NCI-H510A treated with DMSO at 0.1 percent for 48 hours (cell line): ENCODE data around the gene NEO1.

ENCODE experiments used
- DNase-seq: peaks from one replicate; lab custom pipeline; 2025; lab: John Stamatoyannopoulos, UW

Gene NEO1

DNA sequence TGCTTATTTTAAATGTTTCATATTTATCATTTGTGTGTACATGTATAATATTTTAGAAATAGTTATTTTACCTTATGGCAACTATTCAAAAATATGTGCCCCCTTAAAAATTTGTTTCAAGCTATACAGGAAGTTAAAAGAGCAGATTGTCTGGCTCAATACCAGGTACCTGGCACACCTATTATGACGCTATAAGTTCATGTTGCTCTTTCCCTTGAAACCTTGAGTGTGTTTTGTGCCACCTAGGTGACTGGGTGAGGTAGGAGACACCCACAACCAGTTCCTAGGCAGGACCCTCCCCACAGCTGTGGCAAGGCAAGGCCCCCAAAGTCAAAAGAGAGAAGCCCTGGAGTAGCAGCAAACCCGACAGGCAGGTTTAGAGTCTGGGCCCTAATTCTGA lies 20.6 kb upstream of the NEO1 start:
- no peak for DNase-seq

DNA sequence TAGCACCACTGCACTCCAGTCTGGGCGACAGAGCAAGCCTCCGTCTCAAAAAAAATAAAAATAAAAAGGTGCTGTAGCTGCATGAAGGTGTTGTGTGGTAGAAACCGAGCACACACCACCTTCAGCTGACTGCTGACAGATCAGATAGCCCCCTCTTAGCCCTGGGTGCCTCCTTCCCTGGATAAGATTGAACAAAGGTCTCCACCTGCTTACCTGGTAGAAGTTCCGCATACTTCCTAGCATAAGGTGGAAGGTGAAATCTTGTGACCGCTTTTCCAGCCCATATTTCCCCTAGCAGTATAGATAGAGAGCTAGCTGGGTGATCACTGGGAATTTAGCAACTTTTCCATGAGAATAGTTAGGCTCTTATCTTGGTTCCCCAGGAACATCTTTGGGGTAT lies 18.7 kb upstream of the NEO1 start:
- DNase-seq, result no peak

DNA sequence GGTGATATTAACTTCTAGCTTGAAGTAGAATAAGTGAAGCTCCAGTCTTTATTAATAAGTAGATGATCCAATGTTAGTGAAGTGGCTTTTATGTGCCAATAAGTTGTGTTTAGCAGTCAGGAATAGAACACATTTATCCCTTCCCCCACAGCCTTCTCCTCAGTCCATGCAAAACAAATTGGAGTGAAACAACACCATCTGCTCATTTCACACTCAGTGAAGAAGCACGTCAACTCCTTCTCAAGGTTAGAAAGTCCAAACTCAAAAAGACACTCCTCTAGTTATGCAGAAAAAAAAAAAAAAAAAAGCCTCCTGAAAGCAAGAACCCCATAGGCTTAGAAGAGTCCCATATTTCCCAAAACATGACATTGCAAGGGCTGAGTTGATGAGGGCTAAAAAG lies 18.0 kb upstream of the NEO1 start:
- DNase-seq, result no peak

DNA sequence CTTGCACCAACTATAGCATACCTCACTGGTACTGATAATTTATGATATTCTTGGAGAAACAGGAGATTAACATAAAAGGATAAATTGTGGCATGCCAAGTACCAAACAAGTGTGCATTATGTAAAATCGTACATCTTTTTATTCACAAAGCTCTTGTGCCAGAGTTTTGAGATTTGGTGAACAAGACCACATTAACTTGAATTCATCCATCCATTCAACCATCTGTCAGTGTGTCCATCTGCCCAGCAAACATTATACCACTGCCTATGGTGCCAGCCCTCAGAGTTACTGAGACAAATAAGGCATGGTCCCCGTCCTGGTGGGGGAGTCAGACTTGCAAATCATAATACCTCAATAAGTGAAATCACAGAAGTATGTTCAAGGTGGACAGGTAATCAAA lies 17.0 kb upstream of the NEO1 start:
- no peak for DNase-seq

DNA sequence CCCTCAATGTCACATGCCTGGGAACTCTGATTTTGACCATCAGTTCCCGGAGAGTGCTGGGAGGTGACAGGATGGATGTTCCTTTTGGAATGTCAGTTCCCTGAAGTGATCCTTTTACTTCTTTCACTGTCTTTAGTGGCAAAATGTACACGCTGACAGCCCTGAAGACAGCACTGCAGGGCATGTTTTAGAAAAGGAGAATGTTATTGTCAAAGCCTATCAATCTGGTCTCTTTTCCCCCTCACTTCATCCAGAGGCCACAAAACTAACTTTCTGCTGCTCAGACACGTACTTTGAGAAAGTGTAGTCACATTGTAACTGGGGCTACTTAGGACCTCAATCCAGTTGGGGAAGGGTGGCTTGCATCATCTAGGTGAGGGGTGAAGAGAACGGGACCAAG lies 14.0 kb upstream of the NEO1 start:
- no peak for DNase-seq

DNA sequence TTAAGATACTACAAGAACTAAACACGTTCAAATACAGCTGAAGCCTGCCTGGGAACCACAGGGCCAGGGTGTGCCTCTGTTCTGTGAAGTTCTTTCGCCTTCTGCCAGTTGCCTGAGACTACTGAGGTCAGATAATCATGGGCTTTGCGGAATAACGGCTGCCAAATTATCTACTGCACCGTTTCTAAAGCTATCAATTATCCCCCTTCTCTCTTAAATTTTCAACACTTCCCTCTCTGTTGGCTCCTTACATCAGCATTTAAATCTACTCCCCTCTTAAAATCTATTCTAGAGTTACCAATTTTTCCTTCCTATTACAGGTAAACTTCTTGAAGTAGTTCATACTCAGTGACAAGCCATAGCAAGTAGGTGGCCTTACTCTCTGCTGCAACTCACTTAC lies 6.2 kb upstream of the NEO1 start:
- DNase-seq, result no peak

DNA sequence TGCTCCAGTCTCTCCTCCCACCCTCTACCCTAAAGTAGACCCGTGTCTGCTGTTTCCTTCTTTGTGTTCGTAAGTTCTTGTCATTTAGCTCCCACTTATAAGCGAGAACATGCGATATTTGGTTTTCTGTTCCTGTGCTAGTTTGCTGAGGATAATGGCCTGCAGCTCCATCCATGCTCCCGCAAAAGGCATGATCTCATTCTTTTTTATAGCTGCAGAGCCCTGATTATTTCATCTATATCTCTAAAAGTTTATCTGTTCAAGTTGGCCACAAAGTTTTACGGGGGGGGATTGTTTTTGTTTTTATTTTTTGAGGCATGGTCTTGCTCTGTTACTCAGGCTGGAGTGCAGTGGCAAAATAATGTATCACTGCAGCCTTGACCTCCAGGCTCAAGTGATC lies 4.4 kb upstream of the NEO1 start:
- DNase-seq, result no peak

DNA sequence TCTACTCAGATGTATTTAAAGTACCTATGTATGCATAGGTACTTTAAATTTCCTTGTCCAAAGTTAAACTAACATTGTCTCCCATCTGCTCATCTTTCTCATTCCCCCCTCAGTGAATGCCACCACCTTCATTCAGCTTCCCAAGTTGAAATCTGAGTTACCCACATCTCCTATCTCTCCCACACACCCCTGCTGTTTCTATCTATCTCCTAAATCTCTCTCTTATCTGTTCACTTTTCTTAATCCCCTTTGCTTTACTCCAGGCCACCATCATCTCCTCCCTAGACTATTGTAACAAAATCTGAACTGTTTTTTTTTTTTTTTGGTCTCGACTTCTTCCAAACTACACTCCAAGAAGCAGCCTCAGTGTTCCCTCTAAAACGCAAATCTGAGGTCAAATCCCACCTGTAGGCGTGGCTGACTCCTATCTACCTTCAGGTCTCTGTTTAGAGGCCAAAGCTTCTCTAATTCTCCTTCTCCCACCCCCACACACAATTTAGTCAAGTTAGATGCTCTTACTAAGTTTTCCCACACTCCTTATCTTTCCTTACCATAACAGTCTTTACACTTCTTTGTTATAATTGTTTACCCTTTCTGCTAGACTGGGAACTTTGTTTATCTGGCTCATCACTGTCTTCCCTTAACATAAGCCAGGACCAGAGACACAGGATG lies 3.5 kb upstream of the NEO1 start:
- no peak for DNase-seq

DNA sequence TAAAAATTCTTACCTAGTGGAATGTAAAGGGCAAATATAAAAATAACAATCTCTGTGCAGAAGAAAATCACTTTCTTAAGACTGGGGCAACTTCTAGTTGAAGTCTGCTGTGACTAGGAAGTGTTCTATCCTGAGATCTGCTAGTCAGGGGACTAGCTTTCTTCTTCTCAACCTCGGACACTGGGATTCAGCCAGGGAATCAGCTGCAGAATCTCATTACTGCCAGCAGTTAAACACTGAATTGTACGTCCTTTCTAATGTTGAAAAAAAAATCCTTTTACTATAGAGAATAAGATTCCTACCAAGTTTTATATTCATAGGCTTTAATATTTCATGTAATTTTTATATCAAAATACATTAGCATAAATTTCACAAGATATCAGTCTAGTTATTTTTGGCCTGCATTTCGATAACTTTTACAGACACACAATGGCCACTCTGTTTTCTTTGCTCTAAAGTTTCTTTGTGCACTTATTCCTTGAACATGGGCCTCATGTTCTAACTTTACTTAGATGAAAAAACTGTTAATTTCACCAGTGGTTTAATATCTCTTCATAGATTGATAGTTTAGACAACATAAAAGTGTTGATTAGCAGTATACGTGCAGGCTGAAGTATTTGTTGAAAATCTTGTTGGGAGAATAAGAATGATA lies 2.6 kb upstream of the NEO1 start:
- no peak for DNase-seq

DNA sequence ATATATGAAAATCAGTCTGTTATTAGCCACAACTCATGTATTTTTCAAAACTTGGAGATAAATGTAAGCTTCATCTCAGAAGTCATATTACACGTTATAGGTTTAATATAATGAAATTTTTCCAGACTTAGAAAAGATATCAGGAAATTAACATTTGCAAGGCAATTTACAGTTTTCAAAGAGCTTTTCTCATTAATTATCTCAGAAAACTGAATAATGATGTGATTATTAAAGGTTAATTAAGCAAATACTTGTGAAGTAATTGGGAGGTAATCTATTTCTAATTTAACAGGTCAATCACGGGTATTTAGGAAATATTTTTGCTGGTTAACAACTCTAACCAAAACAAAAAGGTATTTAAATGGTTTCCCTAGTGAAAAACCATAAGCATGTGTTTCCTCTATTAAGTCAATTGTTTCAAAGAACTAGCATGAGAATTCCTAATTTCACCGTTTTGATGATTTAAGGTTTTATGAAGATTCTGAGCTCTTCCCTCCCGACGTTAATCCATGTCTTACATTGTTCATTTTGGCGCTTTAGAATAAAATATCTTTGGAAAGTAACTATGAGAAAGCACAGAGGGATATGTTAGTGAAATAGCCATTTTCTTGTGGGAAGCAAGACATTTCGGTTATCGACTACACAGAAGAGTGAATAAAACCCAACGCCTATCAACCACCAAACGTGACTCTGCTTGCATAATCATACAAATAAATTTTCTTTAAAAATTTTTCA lies 1.5 kb upstream of the NEO1 start:
- DNase-seq, result no peak

DNA sequence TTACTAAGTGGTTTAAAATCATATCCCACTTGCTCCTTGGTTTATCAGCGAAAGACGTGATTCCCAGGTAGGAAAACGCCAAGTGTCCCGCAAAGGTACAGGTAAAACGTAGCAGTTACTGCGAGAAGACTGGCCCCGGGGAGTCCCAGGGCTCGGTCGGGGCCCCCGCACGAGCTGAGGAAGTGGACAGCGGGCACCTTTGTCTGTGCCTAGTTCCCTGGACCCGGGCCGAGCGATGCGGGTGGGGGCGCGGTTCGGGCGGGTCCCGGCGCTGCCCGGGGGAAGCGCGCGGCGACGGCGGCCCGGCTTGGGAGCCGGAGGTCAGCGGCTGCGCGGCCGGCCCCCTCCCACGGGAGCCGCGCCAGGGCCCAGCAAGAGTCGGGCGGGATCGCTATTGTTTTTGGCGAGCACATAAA lies 864 bp upstream of the NEO1 start:
- peak; percentile 6 for DNase-seq

DNA sequence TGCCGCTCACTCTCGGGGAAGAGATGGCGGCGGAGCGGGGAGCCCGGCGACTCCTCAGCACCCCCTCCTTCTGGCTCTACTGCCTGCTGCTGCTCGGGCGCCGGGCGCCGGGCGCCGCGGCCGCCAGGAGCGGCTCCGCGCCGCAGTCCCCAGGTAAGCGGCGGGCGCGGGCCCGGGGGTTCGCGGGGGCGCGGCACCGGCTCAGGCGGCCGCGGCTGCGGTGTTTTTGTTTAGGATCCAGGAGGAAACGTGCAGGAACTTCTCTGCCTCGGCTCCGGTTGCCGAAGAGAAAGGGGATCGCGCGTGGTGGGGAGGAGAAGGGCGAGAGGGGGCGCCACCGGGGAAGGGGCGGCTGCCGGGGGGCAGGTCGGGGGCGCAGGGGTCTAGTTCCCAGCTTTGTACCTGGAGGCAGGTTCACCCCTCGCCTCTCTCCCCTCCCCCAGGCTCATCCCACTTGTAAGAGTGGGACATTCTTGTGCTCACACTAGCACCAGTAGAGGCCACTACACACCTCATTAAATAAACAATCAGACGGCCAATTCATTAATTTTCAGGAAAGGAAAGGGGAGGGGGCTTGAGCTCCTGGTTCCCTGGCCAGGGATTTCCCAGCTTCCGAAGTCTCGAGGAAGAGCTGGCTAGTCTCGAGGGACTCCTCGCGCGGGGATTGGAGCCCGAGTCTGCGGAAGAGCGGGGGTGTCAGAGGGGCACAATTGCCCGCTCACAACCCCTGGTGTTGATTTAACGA lies 562 bp downstream of the NEO1 start:
- DNase-seq, result peak; percentile 20

DNA sequence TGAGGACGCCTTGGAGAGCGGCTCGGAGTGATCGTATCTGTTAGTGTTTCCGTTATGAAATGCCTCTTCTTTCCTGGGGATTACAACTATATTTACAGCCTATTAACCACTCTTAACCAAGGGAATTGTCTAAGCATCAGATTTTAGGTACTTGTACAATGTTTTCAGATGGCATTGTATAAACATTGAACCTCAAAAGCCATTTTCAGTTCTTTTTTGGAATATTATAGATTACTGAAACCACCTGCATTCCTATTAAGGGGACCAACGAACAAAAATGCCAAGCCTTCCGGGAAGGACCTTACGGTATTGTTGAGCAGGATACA lies 1.1 kb downstream of the NEO1 start:
- no peak for DNase-seq

DNA sequence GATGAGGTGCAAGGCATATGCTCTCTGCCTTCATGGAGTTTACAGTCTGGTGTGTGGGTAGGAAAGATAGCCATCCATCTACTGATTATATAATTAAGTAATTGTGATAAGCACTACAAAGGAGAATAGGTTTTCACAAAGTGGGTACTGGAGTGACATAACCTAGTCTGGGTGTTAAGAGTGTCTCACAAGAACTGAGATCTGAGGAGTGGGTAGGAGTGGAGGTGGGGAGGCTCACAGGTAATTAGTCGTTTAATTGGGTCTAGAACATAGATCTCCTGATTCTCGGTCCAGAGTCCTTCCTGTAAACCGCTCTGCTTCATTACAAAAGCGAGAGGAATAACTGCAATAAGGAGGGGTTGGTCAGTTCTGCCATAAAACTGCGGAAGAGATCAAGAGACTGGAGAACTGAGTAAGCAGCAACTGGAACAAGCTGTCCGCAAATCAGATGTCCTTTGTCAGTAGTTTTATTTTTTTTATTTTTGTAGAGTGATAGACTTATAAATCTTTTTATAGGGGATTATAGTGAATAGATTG lies 2.2 kb downstream of the NEO1 start:
- DNase-seq, result no peak

DNA sequence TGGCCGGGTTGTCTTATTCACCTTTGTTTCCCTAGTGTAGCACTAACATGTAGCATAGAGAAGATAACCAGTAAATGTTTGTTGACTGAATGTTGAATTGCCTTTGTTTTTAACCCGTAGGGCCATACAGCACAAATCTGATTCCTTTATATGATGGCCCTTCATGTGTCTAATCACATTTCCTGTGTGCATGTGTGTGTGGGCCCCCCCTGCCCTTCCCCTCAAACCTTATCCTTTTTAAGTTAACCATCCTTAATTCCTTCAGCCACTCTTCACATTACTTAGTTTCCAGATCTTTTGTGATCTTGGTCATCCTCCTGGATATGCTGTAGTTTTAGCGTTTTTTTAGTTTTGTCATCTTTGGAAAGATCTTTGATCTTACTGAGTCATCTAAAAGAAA lies 4.2 kb downstream of the NEO1 start:
- no peak for DNase-seq

DNA sequence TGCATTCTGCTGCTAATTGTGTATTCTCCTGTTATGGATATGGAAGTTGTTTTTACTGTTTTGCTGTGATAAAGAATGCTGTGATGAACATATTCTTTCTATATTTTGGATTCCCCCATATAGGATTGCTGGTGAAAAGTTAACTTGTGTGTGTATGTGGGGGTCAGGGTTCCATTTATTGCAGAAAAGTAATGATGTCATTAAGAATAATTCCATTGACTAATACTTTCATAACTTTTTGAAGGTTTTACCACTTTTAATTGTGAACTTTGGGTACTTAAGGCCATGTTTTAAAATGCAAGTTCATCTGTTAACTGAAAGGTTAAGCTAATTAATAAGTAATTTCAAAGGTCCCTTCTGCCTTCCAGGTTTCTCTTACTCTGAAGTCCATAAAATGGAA lies 6.2 kb downstream of the NEO1 start:
- DNase-seq, result no peak

DNA sequence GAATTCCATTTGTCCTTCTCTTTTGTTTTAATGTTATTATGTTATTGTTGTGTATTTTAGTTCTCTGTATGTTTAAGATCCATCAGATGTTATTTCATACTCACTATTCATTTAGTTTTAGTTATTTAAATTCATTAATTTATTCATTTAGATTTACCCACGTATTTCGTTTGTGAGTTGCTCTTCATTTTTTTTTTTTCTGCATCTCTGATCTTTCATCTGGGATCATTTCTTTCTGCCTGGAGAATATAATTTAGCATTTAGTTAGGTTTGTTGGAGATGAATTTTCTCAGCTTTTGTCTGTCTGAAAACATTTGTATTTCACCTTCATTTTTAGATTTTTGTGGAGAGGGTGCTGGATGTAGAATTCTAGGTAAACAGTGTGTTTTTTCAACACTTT lies 12.9 kb downstream of the NEO1 start:
- no peak for DNase-seq

DNA sequence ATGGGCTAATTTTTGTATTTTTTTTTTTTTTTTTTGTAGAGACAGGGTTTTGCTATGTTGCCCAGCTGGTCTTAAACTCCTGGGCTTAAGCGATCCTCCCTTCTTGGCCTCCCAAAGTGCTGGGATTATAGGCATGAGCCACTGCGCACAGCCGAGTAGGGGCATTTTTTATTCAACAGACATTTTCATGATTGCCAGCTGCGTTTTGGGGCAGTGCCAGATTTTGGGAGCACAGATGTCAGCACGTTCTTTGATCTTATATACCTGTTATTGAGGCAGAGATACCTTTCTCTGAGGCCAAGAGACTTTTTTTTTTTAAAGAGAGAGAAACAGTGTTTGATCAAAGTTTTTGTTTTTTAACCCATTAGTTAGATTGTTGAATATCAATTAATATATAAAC lies 16.8 kb downstream of the NEO1 start:
- DNase-seq, result no peak

DNA sequence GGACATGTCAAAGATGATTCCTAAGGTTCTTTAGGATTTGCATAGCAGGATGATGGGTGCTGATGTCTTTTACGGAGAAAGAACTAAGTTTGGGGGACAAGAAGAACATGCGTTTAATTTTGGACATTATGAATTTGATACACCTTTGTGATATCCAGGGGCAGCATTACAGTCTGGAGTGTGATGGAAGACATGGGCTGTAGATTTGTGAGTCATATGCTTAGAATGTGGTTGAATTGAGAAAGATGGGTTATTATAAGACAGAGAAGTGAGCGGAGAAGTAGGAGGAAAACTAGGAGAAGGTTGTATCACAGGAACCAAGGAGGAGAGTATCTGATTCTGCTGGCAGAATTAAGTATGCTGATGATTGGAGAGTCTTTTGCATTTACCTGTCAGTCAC lies 20.6 kb downstream of the NEO1 start:
- no peak for DNase-seq

DNA sequence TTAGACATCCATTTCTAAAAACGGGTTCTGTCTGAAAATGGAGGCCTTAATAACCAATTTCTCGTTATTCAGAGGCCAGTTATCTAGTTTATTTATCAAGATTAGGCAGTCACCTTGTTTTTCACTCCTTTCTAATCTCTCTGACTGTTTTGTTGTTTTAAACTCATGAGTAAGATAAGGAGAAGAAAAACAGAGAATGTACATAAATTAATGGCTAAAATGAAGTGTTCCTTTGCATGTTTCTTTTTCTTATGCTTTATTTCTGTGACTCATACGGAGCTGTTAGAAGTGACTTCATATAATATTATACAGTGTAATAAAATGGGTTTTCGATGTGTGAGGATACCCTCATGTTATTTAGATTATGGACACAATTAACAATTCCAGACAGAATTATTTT lies 22.0 kb downstream of the NEO1 start:
- DNase-seq, result no peak

DNA sequence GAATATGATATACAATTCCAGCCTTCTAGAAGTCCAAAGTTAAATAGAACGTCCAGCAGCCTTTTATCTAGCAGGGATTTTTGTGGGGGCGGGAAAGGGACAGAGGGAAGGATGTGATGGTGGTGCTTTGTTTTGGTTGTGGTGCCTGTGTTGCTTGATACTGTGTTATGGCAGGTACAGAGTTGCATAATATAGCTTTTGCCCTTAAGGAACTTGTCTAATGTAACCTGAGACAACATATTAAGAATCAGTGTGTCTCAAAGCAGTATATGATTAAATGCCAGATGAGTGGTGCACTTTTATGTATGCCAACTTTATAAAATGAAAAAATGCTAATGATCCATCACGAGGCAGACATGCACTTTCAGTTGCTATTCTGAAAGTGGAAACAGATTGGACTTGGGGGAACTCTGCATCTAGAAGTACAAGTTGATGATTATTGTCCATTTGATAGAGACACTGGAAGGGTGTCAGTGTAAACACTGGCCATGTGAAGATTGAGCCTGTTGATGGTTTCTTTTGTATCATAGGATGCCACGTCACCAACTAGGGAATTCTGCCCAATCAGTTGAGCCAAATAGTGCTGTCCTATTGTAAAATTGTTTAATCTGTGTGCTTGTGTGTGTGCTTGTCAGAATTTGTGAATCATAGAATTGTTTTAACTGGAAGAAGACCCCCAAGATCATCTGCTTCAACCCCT lies 23.0 kb downstream of the NEO1 start:
- no peak for DNase-seq

DNA sequence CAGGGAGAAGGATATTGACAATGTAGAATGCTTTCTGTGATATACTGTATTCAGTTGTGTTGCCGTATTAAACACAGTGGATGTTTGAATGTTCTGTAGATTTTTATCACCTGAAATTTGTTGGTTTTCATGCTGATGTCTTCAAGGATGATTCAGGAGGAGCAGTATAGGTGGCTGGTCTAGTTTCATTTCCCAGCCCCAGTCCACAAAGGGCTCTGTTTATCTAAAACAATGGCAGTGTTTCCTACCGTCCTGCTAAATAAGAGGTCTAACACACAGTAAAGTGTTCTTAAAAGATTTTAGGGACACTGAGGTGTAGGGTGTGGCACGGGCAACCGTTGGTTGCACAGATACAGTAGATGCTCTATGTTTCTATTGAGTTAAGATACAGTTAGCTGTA lies 26.0 kb downstream of the NEO1 start:
- no peak for DNase-seq
